ENCODE results near the gene MRPL57. TPM values are rescaled to one million over a fixed set of nuclear protein-coding genes. Genes with fewer than 3 reads are reported as not detected.

MRPL57 gene
- total and polyA plus RNA-seq, 2 of the 8 experiments (the other 6 are each of a cell fraction or from before 2014, with no cell fraction given) = 29.9 to 34.1 TPM

DNA sequence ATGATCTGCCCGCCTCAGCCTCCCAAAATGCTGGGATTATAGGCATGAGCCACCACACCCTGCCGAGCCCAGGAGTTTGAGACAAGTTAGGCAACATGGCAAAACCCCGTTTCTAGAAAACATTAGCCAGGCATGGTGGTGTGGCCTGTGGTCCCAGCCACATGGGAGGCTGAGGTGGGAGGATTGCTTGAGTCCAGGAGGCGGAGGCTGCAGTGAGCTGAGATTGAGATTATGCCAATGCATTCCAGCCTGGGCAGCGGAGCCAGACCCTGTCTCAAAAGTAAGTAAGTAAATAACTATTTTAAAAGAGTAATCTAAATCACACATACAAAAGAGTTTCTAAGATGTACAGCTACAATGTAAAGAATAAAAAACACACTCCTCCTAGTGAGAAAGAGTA lies 42.0 kb upstream of the MRPL57 start:
- no peak overlapping the region for H3K14ac ChIP-seq (ENCODE audit: insufficient read length)
- H2BK15ac ChIP-seq (ENCODE audit: low read length) = no peak overlapping the region
- H3K4ac ChIP-seq (replicated peaks; ENCODE audit: insufficient read length, low read depth, low read length) = no peak overlapping the region
- 0 out of 2 replicates have a peak overlapping the region, but pooled peaks have one; percentile 90 for H2BK20ac ChIP-seq (ENCODE audit: low read length)
- H3K18ac ChIP-seq (ENCODE audit: extremely low read depth, low read length) = no peak overlapping the region
- no peaks in the 10 kb centered on the region for H3K36me3 ChIP-seq (ENCODE audit: control insufficient read depth in 2 of 4, insufficient read depth in 4 of 4, low read length in 3 of 4)
- H3K56ac ChIP-seq (replicated peaks; ENCODE audit: insufficient read length, low read depth, low read length) = no peak overlapping the region
- H4K5ac ChIP-seq (ENCODE audit: insufficient read length, low read depth, low read length) = no peak overlapping the region
- H2AK5ac ChIP-seq (ENCODE audit: low read depth, low read length) = no peak overlapping the region
- no peaks in the 10 kb centered on the region for H3K23me2 ChIP-seq (ENCODE audit: low read depth, low read length)
- peak overlapping the region; percentile 52; the same call in 1 of the 2 replicates for H2BK5ac ChIP-seq (ENCODE audit: low read depth, low read length)
- H3K9ac ChIP-seq (replicated peaks in 1 of 4; ENCODE audit: extremely low read depth in 1 of 4, low read depth in 3 of 4, low read length in 3 of 4) = no peak overlapping the region
- H3K79me2 ChIP-seq (ENCODE audit: control insufficient read depth in 1 of 2, insufficient read depth in 2 of 2, low read length in 2 of 2) = no peaks in the 10 kb centered on the region
- H2AFZ ChIP-seq (ENCODE audit: low read length) = no peak overlapping the region
- H3K4me3 ChIP-seq (ENCODE audit: extremely low read depth in 1 of 4, insufficient read depth in 2 of 4, low read depth in 3 of 4, low read length in 4 of 4) = no peak overlapping the region
- H3K27ac ChIP-seq (ENCODE audit: low read depth, low read length) = no peak overlapping the region
- H4K20me1 ChIP-seq (replicated peaks in 1 of 2; ENCODE audit: control insufficient read depth in 1 of 2, insufficient read depth in 2 of 2, low read length in 2 of 2) = no peaks in the 10 kb centered on the region
- H3K9me3 ChIP-seq (ENCODE audit: insufficient read depth in 2 of 2, low read depth in 1 of 2, low read length in 1 of 2) = peaks cover 0 to 3% of the 10 kb centered on the region in 2 experiments; a peak in 2 of 4 replicates
- H4K91ac ChIP-seq (replicated peaks; ENCODE audit: insufficient read length, low read length) = no peak overlapping the region
- H4K8ac ChIP-seq (ENCODE audit: extremely low read depth, insufficient read depth, low read length) = no peak overlapping the region
- no peak overlapping the region for H2BK12ac ChIP-seq (ENCODE audit: low read depth, low read length)
- POLR2A ChIA-PET (ENCODE audit: partially characterized antibody) = interaction anchor here (1.4 to 2.4 kb wide), 2 partner anchors 11 to 73 kb away, joined by 6 to 10 read pairs; partner anchors contain the start of gene LATS2
- CTCF ChIA-PET (ENCODE audit: partially characterized antibody) = interaction anchor here (0.9 to 1.1 kb wide), 2 partner anchors 10 to 15 kb away, joined by 3 read pairs; no protein-coding TSS in a partner anchor
- DNase-seq (ENCODE audit: low read depth in 1 of 2, low spot score in 2 of 2) = no peak
- H3K27me3 ChIP-seq (replicated peaks in 1 of 4; ENCODE audit: control insufficient read depth in 3 of 4, extremely low read depth in 1 of 4, insufficient read depth in 3 of 4, low read length in 3 of 4) = no peaks in the 10 kb centered on the region
- H3K79me1 ChIP-seq (ENCODE audit: low read depth, low read length) = no peaks in the 10 kb centered on the region
- H3K4me2 ChIP-seq (ENCODE audit: insufficient read depth in 1 of 2, low read depth in 2 of 2, low read length in 2 of 2) = no peak overlapping the region
- TF ChIP-seq CEBPB (IDR thresholded peaks at IDR 0.05; ENCODE audit: low read depth, low read length) = no peak
- no peak for TF ChIP-seq POU5F1 (IDR thresholded peaks at IDR 0.05; ENCODE audit: low read depth, low read length)
- no peak for TF ChIP-seq JUN (IDR thresholded peaks at IDR 0.05; ENCODE audit: low read depth, low read length)
- TF ChIP-seq CHD2 (IDR thresholded peaks at IDR 0.05; ENCODE audit: low read length) = no peak
- no peak for TF ChIP-seq CREB1 (IDR thresholded peaks at IDR 0.05)
- no peak for TF ChIP-seq SP1 (IDR thresholded peaks at IDR 0.05; ENCODE audit: low read depth, low read length)
- TF ChIP-seq, protein P1, sequence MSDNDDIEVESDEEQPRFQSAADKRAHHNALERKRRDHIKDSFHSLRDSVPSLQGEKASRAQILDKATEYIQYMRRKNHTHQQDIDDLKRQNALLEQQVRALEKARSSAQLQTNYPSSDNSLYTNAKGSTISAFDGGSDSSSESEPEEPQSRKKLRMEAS (IDR thresholded peaks at IDR 0.05) = no peak
- no peak for TF ChIP-seq YY1 (IDR thresholded peaks at IDR 0.05; ENCODE audit: low read depth, low read length)
- no peak for TF ChIP-seq SP4 (IDR thresholded peaks at IDR 0.05; ENCODE audit: low read length)
- TF ChIP-seq EP300 (IDR thresholded peaks at IDR 0.05; ENCODE audit: borderline replicate concordance in 1 of 2, low read depth in 2 of 2, low read length in 2 of 2) = no peak
- TF ChIP-seq PHF8 (conservative IDR thresholded peaks at IDR 0.05; ENCODE audit: low read depth, low read length) = no peak
- WGBS, 2 experiments (ENCODE audit: extremely low coverage in 1 of 2, insufficient coverage in 1 of 2, insufficient read length in 1 of 2, insufficient replicate concordance in 2 of 2, low coverage in 1 of 2, low lambda C conversion rate in 2 of 2, missing lambda C conversion rate in 1 of 2) = 94% methylated on average over 5 of the region's 5 CpGs; no CpG with 5 or more reads in 1 of the 2 experiments
- peak overlapping the region; percentile 43 for H2BK120ac ChIP-seq (replicated peaks; ENCODE audit: low read depth, low read length)
- no peak overlapping the region for H3K23ac ChIP-seq (ENCODE audit: insufficient read length)
- peaks cover 0 to 2% (median under 1%) of the 10 kb centered on the region in 4 experiments; a peak in 2 of 7 replicates for H3K4me1 ChIP-seq (replicated peaks in 1 of 4; ENCODE audit: control insufficient read depth in 3 of 4, insufficient read depth in 4 of 4, low read length in 3 of 4)
- FAIRE-seq = no peak

Data from H1 (cell line).